Measurements from ENCODE around the gene TYK2. TPM values are rescaled to one million over a fixed set of nuclear protein-coding genes. Genes with fewer than 3 reads are reported as not detected.
A peak's percentile ranks its signal among the peaks of the same experiment; 100 is the strongest.

Gene TYK2
- total RNA-seq, 1 experiment from 2014 or later, result 66.4 TPM

DNA sequence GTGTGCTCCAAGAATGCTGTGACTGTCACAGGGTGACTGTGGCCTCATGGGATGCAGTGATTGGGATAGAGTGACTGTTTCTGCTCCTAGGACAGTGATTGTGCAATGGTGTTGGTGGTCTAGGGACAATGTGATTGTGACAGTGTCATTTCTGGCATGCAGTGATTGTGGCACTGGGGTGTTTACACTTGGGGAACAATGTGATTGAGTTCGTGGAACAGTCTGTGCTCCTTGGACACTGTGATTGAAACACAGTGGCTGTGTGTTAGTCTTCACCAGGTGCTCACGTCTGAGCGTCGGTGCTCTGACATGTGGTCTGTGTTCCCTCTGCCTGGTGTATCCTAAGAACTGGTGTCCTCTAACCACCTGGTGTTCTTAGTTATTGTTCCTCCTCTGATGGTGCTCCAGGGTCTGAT, 41.7 kb upstream of the TYK2 start:
- no peaks in the 10 kb centered on the region for H3K36me3 Mint-ChIP-seq
- no peaks in the 10 kb centered on the region for H3K9me3 Mint-ChIP-seq
- POLR2A ChIA-PET, result no interaction called here
- DNase-seq (ENCODE audit: low spot score) (no peak), ATAC-seq (no peak)
- TF ChIP-seq ATF1 (CRISPR knock-in tag; IDR thresholded peaks at IDR 0.05), result no peak
- no peak for TF ChIP-seq ETV6 (CRISPR knock-in tag; IDR thresholded peaks at IDR 0.05)
- TF ChIP-seq RORB (CRISPR knock-in tag; IDR thresholded peaks at IDR 0.05), result no peak
- no peak for TF ChIP-seq ZNF232 (CRISPR knock-in tag; IDR thresholded peaks at IDR 0.05)
- H3K27ac Mint-ChIP-seq, result no peak overlapping the region
- H3K27me3 Mint-ChIP-seq (ENCODE audit: low read depth), result peaks cover 94% of the 10 kb centered on the region
- peak overlapping the region; percentile 4 for H3K4me3 Mint-ChIP-seq
- peaks cover 22% of the 10 kb centered on the region for H3K4me1 Mint-ChIP-seq
- CTCF ChIA-PET, result interaction anchor here (0.5 to 4.8 kb wide), 7 partner anchors 8 to 57 kb away, joined by 3 to 51 read pairs (median 6); partner anchors contain the start of gene CDC37

- no peak for ATAC-seq
- no peak overlapping the region for H3K27ac Mint-ChIP-seq
Measured at GRCh38 chr19:10421240-10422045, 41.1 kb upstream of the TYK2 start.

More at GRCh38 chr19:10421240-10422045, 41.1 kb upstream of the TYK2 start:
- no peaks in the 10 kb centered on the region for H3K9me3 Mint-ChIP-seq
- H3K36me3 Mint-ChIP-seq, result no peaks in the 10 kb centered on the region
- POLR2A ChIA-PET, result interaction anchor here (1.0 kb wide), 1 partner anchor 274 kb away, joined by 3 read pairs; no protein-coding TSS in a partner anchor
- DNase-seq (ENCODE audit: low spot score), result no peak
- CTCF ChIA-PET, result interaction anchor here (0.5 to 4.8 kb wide), 18 partner anchors 8 to 280 kb away, joined by 3 to 51 read pairs (median 4); partner anchors contain the start of genes CDC37 and QTRT1
- TF ChIP-seq SP1 (CRISPR knock-in tag; conservative IDR thresholded peaks at IDR 0.05), result no peak
- TF ChIP-seq ZNF317 (CRISPR knock-in tag; IDR thresholded peaks at IDR 0.05; ENCODE audit: borderline replicate concordance, low read depth), result no peak
- TF ChIP-seq, protein P1, sequence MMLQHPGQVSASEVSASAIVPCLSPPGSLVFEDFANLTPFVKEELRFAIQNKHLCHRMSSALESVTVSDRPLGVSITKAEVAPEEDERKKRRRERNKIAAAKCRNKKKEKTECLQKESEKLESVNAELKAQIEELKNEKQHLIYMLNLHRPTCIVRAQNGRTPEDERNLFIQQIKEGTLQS (CRISPR knock-in tag; conservative IDR thresholded peaks at IDR 0.05), result no peak
- no peak for TF ChIP-seq MYBL2 (CRISPR knock-in tag; IDR thresholded peaks at IDR 0.05)
- no peak for TF ChIP-seq TEAD1 (CRISPR knock-in tag; IDR thresholded peaks at IDR 0.05)
- no peak for TF ChIP-seq ATF1 (CRISPR knock-in tag; IDR thresholded peaks at IDR 0.05)
- TF ChIP-seq SOX15 (CRISPR knock-in tag; IDR thresholded peaks at IDR 0.05), result no peak
- TF ChIP-seq TCF7 (CRISPR knock-in tag; IDR thresholded peaks at IDR 0.05; ENCODE audit: low read depth), result no peak
- TF ChIP-seq, protein P2, sequence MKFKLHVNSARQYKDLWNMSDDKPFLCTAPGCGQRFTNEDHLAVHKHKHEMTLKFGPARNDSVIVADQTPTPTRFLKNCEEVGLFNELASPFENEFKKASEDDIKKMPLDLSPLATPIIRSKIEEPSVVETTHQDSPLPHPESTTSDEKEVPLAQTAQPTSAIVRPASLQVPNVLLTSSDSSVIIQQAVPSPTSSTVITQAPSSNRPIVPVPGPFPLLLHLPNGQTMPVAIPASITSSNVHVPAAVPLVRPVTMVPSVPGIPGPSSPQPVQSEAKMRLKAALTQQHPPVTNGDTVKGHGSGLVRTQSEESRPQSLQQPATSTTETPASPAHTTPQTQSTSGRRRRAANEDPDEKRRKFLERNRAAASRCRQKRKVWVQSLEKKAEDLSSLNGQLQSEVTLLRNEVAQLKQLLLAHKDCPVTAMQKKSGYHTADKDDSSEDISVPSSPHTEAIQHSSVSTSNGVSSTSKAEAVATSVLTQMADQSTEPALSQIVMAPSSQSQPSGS (CRISPR knock-in tag; IDR thresholded peaks at IDR 0.05; ENCODE audit: borderline replicate concordance, low read depth), result no peak
- no peak for TF ChIP-seq FOXP4 (CRISPR knock-in tag; IDR thresholded peaks at IDR 0.05)
- TF ChIP-seq JUN (CRISPR knock-in tag; IDR thresholded peaks at IDR 0.05), result no peak
- no peak for TF ChIP-seq NR2C2 (CRISPR knock-in tag; IDR thresholded peaks at IDR 0.05)
- TF ChIP-seq ZNF532 (CRISPR knock-in tag; IDR thresholded peaks at IDR 0.05; ENCODE audit: borderline replicate concordance), result no peak
- no peak for TF ChIP-seq AFF4 (CRISPR knock-in tag; IDR thresholded peaks at IDR 0.05; ENCODE audit: borderline replicate concordance)
- TF ChIP-seq GRHL2 (CRISPR knock-in tag; IDR thresholded peaks at IDR 0.05; ENCODE audit: insufficient replicate concordance, severe bottlenecking), result no peak
- no peak for TF ChIP-seq NFE2L1 (CRISPR knock-in tag; IDR thresholded peaks at IDR 0.05)
- no peak for TF ChIP-seq FOXP1 (CRISPR knock-in tag; IDR thresholded peaks at IDR 0.05; ENCODE audit: borderline replicate concordance)
- H3K27me3 Mint-ChIP-seq (ENCODE audit: low read depth), result peaks cover 94% of the 10 kb centered on the region
- peaks cover 24% of the 10 kb centered on the region for H3K4me1 Mint-ChIP-seq
- peak overlapping the region; percentile 4 for H3K4me3 Mint-ChIP-seq
